ENCODE results near the gene SEMA3F. TPM values are rescaled to one million over a fixed set of nuclear protein-coding genes. Genes with fewer than 3 reads are reported as not detected.

Gene SEMA3F
- polyA plus RNA-seq, 1 experiment, result 14.7 TPM

DNA sequence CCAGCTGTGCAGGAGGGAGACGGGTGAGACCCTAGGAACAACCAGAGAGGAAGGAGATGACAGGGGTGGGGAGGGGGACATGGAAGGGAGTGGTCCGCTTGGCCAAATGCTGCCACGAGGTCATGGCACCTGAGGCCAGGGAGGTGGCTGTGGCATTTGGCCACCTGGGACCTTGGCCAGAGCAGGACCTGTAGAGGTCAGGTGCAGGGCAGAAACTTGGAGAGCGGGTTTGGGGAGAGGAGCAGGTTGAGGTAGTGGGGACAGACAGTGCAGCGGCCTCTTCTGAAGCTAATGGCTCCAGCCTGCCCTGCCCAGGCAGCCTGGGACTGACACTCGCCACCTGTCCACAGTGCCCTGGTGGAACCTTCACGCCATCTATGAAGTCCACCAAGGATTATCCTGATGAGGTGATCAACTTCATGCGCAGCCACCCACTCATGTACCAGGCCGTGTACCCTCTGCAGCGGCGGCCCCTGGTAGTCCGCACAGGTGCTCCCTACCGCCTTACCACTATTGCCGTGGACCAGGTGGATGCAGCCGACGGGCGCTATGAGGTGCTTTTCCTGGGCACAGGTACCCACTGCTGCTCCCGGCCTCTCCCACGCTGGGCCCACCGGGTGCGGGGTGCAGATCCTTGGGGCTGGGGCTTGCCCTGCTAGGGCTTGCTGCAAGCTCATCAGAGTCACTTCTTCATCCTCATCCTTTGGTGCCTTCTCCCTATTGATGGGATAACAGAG, 29.3 kb downstream of the SEMA3F start:
- Histone ChIP-seq H3K27me3 (ENCODE audit: control insufficient read depth, insufficient read depth, low read length) (no peaks in the 10 kb centered on the region), H3K27ac (ENCODE audit: low read depth, low read length) (no peak overlapping the region), H3K9me3 (ENCODE audit: control insufficient read depth, insufficient read depth, low read length) (no peaks in the 10 kb centered on the region; the same call in 1 of the 2 replicates), H3K4me3 (ENCODE audit: low read depth, low read length) (no peak overlapping the region)
- TF ChIP-seq, protein P1, sequence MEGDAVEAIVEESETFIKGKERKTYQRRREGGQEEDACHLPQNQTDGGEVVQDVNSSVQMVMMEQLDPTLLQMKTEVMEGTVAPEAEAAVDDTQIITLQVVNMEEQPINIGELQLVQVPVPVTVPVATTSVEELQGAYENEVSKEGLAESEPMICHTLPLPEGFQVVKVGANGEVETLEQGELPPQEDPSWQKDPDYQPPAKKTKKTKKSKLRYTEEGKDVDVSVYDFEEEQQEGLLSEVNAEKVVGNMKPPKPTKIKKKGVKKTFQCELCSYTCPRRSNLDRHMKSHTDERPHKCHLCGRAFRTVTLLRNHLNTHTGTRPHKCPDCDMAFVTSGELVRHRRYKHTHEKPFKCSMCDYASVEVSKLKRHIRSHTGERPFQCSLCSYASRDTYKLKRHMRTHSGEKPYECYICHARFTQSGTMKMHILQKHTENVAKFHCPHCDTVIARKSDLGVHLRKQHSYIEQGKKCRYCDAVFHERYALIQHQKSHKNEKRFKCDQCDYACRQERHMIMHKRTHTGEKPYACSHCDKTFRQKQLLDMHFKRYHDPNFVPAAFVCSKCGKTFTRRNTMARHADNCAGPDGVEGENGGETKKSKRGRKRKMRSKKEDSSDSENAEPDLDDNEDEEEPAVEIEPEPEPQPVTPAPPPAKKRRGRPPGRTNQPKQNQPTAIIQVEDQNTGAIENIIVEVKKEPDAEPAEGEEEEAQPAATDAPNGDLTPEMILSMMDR (IDR thresholded peaks at IDR 0.05; ENCODE audit: low read depth, low read length), result no peak
- DNase-seq (ENCODE audit: low read depth, low spot score), result no peak
- ChIA-PET CTCF (no interaction called here), POLR2A (no interaction called here)

DNA sequence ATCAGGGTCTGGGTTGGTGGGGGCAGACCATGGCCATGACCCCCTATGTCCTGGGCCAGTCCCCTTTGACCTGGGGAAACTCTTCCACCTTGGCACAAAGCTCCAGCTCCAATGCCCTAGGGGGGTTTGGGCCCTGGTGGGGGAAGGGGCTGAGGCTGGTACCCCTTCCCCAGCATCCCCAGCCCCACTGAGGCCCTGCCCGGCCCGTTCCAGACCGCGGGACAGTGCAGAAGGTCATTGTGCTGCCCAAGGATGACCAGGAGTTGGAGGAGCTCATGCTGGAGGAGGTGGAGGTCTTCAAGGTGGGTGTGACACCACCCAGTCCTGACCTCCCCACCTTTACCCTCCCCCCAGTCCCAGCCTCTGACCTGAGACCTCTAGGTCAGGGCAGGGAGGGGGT, 30.1 kb downstream of the SEMA3F start:
- H3K27ac ChIP-seq (ENCODE audit: low read depth, low read length), result no peak overlapping the region
- ChIA-PET POLR2A (no interaction called here), CTCF (interaction anchor here (0.7 to 1.1 kb wide), 2 partner anchors 64 to 89 kb away, joined by 3 to 5 read pairs; no protein-coding TSS in a partner anchor)
- no peaks in the 10 kb centered on the region; the same call in 1 of the 2 replicates for H3K9me3 ChIP-seq (ENCODE audit: control insufficient read depth, insufficient read depth, low read length)
- H3K4me3 ChIP-seq (ENCODE audit: low read depth, low read length), result no peak overlapping the region
- TF ChIP-seq, protein P1 (IDR thresholded peaks at IDR 0.05; ENCODE audit: low read depth, low read length), result no peak
- DNase-seq (ENCODE audit: low read depth, low spot score), result no peak
- H3K27me3 ChIP-seq (ENCODE audit: control insufficient read depth, insufficient read depth, low read length), result no peaks in the 10 kb centered on the region

DNA sequence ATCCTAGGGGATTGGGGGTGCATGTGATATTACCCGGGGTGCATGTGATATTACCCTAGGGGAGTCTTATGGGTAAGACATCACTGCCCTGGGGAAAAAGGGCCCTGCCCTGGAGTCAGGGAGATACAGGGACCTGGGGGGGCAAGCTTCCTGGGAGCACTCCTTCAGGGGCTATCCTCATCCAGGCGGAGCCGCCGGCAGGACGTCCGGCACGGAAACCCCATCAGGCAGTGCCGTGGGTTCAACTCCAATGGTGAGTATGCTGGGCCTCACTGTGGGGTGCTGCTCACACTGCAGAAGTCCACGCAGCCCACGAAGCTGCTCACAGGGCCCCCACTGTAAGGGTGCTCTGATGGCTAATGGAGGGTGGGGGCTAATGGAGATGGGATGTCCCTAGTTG, 31.0 kb downstream of the SEMA3F start:
- ChIA-PET POLR2A (no interaction called here), CTCF (interaction anchor here (0.7 to 9.3 kb wide), 4 partner anchors 17 to 89 kb away, joined by 3 to 154 read pairs (median 4); no protein-coding TSS in a partner anchor)
- TF ChIP-seq, protein P1 (IDR thresholded peaks at IDR 0.05; ENCODE audit: low read depth, low read length), result no peak
- H3K4me3 ChIP-seq (ENCODE audit: low read depth, low read length), result no peak overlapping the region
- H3K27me3 ChIP-seq (ENCODE audit: control insufficient read depth, insufficient read depth, low read length), result no peaks in the 10 kb centered on the region
- DNase-seq (ENCODE audit: low read depth, low spot score), result no peak
- H3K27ac ChIP-seq (ENCODE audit: low read depth, low read length), result no peak overlapping the region
- H3K9me3 ChIP-seq (ENCODE audit: control insufficient read depth, insufficient read depth, low read length), result no peaks in the 10 kb centered on the region; the same call in 1 of the 2 replicates

DNA sequence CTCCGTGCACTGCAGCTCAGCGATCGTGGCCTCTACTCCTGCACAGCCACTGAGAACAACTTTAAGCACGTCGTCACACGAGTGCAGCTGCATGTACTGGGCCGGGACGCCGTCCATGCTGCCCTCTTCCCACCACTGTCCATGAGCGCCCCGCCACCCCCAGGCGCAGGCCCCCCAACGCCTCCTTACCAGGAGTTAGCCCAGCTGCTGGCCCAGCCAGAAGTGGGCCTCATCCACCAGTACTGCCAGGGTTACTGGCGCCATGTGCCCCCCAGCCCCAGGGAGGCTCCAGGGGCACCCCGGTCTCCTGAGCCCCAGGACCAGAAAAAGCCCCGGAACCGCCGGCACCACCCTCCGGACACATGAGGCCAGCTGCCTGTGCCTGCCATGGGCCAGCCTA, 32.6 kb downstream of the SEMA3F start:
- TF ChIP-seq, protein P1 (IDR thresholded peaks at IDR 0.05; ENCODE audit: low read depth, low read length), result no peak
- ChIA-PET CTCF (interaction anchor here (1.3 to 9.3 kb wide), 4 partner anchors 34 to 97 kb away, joined by 3 to 324 read pairs (median 81); no protein-coding TSS in a partner anchor), POLR2A (interaction anchor here (0.5 to 3.6 kb wide), 2 partner anchors 65 to 150 kb away, joined by 3 to 12 read pairs; no protein-coding TSS in a partner anchor)
- no peak for DNase-seq (ENCODE audit: low read depth, low spot score)
- Histone ChIP-seq H3K27me3 (ENCODE audit: control insufficient read depth, insufficient read depth, low read length) (peaks cover 9% of the 10 kb centered on the region), H3K27ac (ENCODE audit: low read depth, low read length) (no peak overlapping the region), H3K4me3 (ENCODE audit: low read depth, low read length) (no peak overlapping the region), H3K9me3 (ENCODE audit: control insufficient read depth, insufficient read depth, low read length) (no peaks in the 10 kb centered on the region; the same call in 1 of the 2 replicates)

DNA sequence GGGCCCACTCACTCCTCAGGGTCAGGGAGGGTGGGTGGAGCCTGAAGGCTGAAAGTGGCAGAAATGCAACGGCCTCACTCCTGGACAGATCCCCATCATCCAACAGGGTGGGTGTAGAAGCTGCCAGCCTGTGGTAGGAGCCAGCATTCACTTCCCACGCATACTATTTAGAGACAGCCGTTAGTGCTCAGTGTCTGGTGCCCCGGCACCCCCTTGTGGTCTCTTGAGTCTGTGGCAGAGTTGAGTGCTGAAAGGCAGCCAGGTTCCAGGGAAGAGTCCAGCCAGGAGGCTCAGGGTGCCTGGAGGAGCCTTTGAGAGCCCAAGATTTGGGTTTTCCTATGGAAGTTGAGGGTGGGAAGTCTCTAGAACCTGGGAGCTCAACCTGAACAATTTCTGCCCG, 34.1 kb downstream of the SEMA3F start:
- Histone ChIP-seq H3K27me3 (ENCODE audit: control insufficient read depth, insufficient read depth, low read length) (peaks cover 22% of the 10 kb centered on the region), H3K9me3 (ENCODE audit: control insufficient read depth, insufficient read depth, low read length) (no peaks in the 10 kb centered on the region; the same call in 1 of the 2 replicates), H3K27ac (ENCODE audit: low read depth, low read length) (no peak overlapping the region), H3K4me3 (ENCODE audit: low read depth, low read length) (no peak overlapping the region)
- ChIA-PET POLR2A (interaction anchor here (1.3 to 3.6 kb wide), 2 partner anchors 66 to 68 kb away, joined by 3 to 12 read pairs; no protein-coding TSS in a partner anchor), CTCF (interaction anchor here (0.8 to 9.3 kb wide), 11 partner anchors 14 to 75 kb away, joined by 3 to 324 read pairs (median 5); no protein-coding TSS in a partner anchor)
- TF ChIP-seq, protein P1 (IDR thresholded peaks at IDR 0.05; ENCODE audit: low read depth, low read length), result peak; percentile 93
- peak; percentile 55 for DNase-seq (ENCODE audit: low read depth, low spot score)

All from AG04450 (cell line).